Thoracic aorta endothelial cell (primary cell): ENCODE measurements around the gene HNRNPCL2. TPM values are rescaled to one million over a fixed set of nuclear protein-coding genes. Genes with fewer than 3 reads are reported as not detected.

Experiments
- total RNA-seq: library from RNA; depleted of rRNA; stranded (reverse); fragments of >200 nt; gene quantifications from 2 replicates; pipeline ENCODE4 v1.2.3, GENCODE V29; 2012

The HNRNPCL2 gene
- total RNA-seq = not detected in 2 replicates

DNA sequence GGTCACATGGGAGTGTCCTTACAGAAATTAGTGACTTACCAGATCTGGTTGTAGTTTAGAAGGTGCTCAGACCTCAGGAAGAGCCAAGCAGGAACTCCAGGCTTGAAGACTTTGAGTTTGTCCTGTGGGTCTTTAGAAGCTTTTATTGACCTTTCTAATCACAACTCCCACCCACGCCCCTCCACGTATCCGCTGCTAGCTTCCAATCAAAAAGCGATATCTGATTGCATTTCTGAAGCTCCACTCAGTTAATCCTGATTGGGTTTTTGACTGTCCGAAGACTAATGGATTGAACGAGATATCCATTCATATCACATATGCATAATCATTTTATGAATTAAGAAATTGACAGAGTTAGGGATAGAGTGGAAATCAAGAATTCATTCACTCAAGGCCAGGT lies at the start of gene HNRNPCL2:
Gene HNRNPCL2, minus strand, starts transcription at position 101 of the 400 bp plus-strand sequence. CDS start 454 bp downstream, outside the sequence.

DNA sequence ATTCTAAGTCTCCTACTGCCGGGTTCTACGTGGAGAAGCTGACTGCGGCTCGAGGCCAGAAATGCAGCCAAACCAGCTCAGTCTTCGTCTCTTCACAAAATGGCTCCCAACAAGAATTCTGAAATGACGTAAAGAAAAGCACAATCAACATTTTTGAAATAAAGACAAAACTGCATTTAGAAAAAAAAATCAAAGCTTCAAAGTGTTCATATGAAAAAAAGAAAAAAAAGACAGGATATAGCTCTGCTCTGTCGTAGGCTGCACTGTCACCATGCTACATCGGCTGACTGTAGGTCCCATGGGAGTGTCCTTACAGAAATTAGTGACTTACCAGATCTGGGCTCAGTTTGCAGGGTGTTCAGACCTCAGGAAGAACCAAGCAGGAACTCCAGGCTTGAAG lies 48.9 kb upstream of the HNRNPCL2 start, which contains the start of gene HNRNPCL4:
Gene HNRNPCL4, minus strand, starts transcription at position 101 of the 400 bp plus-strand sequence. CDS start 164 bp downstream, outside the sequence.

DNA sequence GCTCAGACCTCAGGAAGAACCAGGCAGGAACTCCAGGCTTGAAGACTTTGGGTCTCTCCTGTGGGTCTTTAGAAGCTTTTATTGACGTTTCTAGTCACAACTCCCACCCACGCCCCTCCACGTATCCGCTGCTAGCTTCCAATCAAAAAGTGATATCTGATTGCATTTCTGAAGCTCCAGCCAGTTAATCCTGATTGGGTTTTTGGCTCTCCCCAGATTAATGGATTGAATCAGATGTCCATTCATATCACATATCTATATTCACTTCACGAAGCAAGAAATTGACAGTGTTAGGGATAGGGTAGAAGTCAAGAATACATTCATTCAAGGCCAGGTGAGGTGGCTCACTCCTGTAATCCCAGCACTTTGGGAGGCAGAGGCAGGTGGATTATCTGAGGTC lies 39.3 kb upstream of the HNRNPCL2 start, which contains the start of gene PRAMEF26:
Gene PRAMEF26, minus strand, starts transcription at position 101 of the 400 bp plus-strand sequence. CDS start 2,914 bp downstream, outside the sequence.

DNA sequence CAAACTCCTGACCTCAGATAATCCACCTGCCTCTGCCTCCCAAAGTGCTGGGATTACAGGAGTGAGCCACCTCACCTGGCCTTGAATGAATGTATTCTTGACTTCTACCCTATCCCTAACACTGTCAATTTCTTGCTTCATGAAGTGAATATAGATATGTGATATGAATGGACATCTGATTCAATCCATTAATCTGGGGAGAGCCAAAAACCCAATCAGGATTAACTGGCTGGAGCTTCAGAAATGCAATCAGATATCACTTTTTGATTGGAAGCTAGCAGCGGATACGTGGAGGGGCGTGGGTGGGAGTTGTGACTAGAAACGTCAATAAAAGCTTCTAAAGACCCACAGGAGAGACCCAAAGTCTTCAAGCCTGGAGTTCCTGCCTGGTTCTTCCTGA lies 46.2 kb downstream of the HNRNPCL2 start, which contains the start of gene PRAMEF25:
Gene PRAMEF25, plus strand, starts transcription at position 301 of the 400 bp plus-strand sequence. CDS start 2,920 bp downstream, outside the sequence.

Other genes starting within 250 kb of the HNRNPCL2 start
- not detected in 2 replicates for gene PRAMEF4, start 230.7 kb downstream of the HNRNPCL2 start, total RNA-seq
- not detected in 2 replicates for gene PRAMEF10, start 218.6 kb downstream of the HNRNPCL2 start, total RNA-seq
- gene PRAMEF7, start 200.2 kb downstream of the HNRNPCL2 start, total RNA-seq = not detected in 2 replicates
- gene PRAMEF6, start 169.3 kb downstream of the HNRNPCL2 start, total RNA-seq = not detected in 2 replicates
- not detected in 2 replicates for gene PRAMEF27, start 60.3 kb downstream of the HNRNPCL2 start, total RNA-seq
- not detected in 2 replicates for gene HNRNPCL3, start 56.1 kb downstream of the HNRNPCL2 start, total RNA-seq
- gene PRAMEF25, start 46.1 kb downstream of the HNRNPCL2 start, total RNA-seq = not detected in 2 replicates
- gene PRAMEF26, start 39.2 kb upstream of the HNRNPCL2 start, total RNA-seq = not detected in 2 replicates
- not detected in 2 replicates for gene HNRNPCL4, start 48.8 kb upstream of the HNRNPCL2 start, total RNA-seq
- gene PRAMEF9, start 55.0 kb upstream of the HNRNPCL2 start, total RNA-seq = not detected in 2 replicates
- gene PRAMEF13, start 84.6 kb upstream of the HNRNPCL2 start, total RNA-seq = not detected in 2 replicates
- gene PRAMEF18, start 109.3 kb upstream of the HNRNPCL2 start, total RNA-seq = not detected in 2 replicates
- gene PRAMEF5, start 137.3 kb upstream of the HNRNPCL2 start, total RNA-seq = not detected in 2 replicates
- gene PRAMEF8, start 168.3 kb upstream of the HNRNPCL2 start, total RNA-seq = not detected in 2 replicates
- gene PRAMEF33, start 186.7 kb upstream of the HNRNPCL2 start, total RNA-seq = not detected in 2 replicates
- gene PRAMEF15, start 198.7 kb upstream of the HNRNPCL2 start, total RNA-seq = not detected in 2 replicates
- gene PRAMEF14, start 230.3 kb upstream of the HNRNPCL2 start, total RNA-seq = not detected in 2 replicates